HUES48 (cell line): ENCODE results near the gene IL22RA1.

Experiments used
- H3K27ac ChIP-seq: one replicate; pipeline ENCODE4 v1.7.0; 2013; ENCODE audit warnings: low read depth, low read length, inconsistent platforms
- H3K27me3 ChIP-seq: 2 replicates; pipeline ENCODE4 v1.6.1; 2013; ENCODE audit warnings: mild to moderate bottlenecking, low read length; ENCODE audit not compliant: control insufficient read depth, insufficient read depth
- H3K36me3 ChIP-seq: 2 replicates; pipeline ENCODE4 v1.6.1; 2013; ENCODE audit warnings: low read length; ENCODE audit not compliant: control insufficient read depth, insufficient read depth
- H3K4me1 ChIP-seq: 2 replicates; pipeline ENCODE4 v1.6.1; 2013; ENCODE audit warnings: mild to moderate bottlenecking, low read length; ENCODE audit not compliant: control insufficient read depth, insufficient read depth
- H3K4me3 ChIP-seq: 2 replicates; pipeline ENCODE4 v1.5.1; 2013; ENCODE audit warnings: mild to moderate bottlenecking, low read depth, low read length
- H3K9ac ChIP-seq: 2 replicates; pipeline ENCODE4 v1.6.1; 2013; ENCODE audit warnings: mild to moderate bottlenecking, low read depth, low read length, moderate library complexity
- H3K9me3 ChIP-seq: 2 replicates; pipeline ENCODE4 v1.6.1; 2013; ENCODE audit warnings: low read length; ENCODE audit not compliant: control insufficient read depth, insufficient read depth

Gene IL22RA1

DNA sequence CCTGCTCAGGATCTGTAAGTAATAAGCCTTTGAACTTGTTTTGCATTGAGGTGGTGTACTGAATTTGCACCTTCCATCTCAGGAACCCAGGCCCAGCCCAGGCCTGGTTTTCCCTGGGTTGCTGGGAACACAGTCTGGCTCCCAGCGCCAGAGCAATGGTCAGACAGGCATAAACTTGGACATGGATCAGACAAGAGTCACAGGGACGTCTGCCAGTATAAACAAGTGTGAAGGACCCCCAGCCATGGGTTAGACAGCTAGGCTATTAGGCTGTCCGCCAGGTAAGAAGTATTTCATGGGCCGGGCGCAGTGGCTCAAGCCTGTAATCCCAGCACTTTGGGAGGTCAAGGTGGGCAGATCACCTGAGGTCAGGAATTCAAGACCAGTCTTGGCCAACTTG lies 38.7 kb upstream of the IL22RA1 start:
- Histone ChIP-seq H3K9me3 (no peaks in the 10 kb centered on the region), H3K4me3 (no peak overlapping the region), H3K27ac (no peak overlapping the region), H3K9ac (no peak overlapping the region), H3K27me3 (no peaks in the 10 kb centered on the region), H3K36me3 (peaks cover 5% of the 10 kb centered on the region), H3K4me1 (peaks cover 7% of the 10 kb centered on the region; the same call in 1 of the 2 replicates)

GRCh38 chr1:24180676-24181075 lies 37.7 kb upstream of the IL22RA1 start:
- no peak overlapping the region for H3K9ac ChIP-seq
- H3K27me3 ChIP-seq, result no peaks in the 10 kb centered on the region
- H3K9me3 ChIP-seq, result no peaks in the 10 kb centered on the region
- no peak overlapping the region for H3K4me3 ChIP-seq
- H3K27ac ChIP-seq, result no peak overlapping the region
- H3K4me1 ChIP-seq, result peaks cover 4% of the 10 kb centered on the region; the same call in 1 of the 2 replicates
- peaks cover 5% of the 10 kb centered on the region for H3K36me3 ChIP-seq

DNA sequence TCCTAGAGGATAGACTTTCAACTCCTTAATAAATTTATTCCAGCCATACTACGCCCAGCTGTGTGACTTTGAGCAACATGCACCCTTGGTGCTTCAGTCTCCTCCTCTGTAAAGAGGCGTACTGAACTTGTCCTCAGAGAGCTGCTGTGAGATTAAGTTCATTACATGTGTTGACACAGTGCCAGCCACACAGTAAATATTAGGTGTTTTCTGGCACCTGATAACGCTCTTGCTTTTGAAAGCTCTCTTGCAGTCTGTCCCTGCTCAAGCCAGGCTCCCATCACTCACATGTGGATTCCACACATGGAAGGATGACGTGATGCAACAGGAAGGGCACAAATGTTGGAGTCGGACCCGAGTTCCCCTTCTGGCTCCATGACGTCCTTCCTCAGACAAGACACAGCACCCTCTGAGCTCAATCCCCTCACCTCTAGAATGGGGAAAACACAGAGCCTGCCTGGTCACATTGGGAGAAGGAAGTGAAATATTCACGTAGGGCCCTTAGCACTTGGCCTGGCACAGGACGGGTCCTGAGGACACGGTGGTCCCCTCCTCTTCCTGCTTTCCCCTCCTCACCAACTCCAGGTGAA lies 36.4 kb upstream of the IL22RA1 start:
- Histone ChIP-seq H3K27me3 (no peaks in the 10 kb centered on the region), H3K36me3 (peaks cover 5% of the 10 kb centered on the region), H3K4me1 (peaks cover 4% of the 10 kb centered on the region; the same call in 1 of the 2 replicates), H3K9ac (no peak overlapping the region), H3K9me3 (no peaks in the 10 kb centered on the region), H3K4me3 (no peak overlapping the region), H3K27ac (no peak overlapping the region)

DNA sequence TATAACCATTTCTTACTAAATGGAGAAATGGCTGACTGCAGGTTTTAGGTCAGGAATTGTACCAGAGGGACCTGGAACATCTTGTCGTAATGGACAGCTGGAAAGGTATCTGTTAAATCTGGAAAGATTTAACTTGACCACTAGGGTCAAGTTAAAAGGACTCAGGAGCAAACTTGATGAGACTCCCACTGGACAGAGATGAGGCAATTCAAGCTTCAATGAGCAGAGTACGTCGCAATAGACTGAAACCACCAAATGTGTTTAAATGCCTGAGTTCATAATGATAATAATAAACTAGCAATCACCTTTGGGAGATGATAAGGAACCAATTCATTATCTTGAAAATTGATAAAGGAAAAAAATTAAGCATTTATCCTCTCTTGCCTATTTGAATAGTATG lies 35.5 kb upstream of the IL22RA1 start:
- H3K27ac ChIP-seq, result no peak overlapping the region
- H3K4me3 ChIP-seq, result no peak overlapping the region
- H3K9ac ChIP-seq, result no peak overlapping the region
- peaks cover 5% of the 10 kb centered on the region for H3K36me3 ChIP-seq
- H3K27me3 ChIP-seq, result no peaks in the 10 kb centered on the region
- H3K4me1 ChIP-seq, result peaks cover 4% of the 10 kb centered on the region; the same call in 1 of the 2 replicates
- H3K9me3 ChIP-seq, result no peaks in the 10 kb centered on the region

DNA sequence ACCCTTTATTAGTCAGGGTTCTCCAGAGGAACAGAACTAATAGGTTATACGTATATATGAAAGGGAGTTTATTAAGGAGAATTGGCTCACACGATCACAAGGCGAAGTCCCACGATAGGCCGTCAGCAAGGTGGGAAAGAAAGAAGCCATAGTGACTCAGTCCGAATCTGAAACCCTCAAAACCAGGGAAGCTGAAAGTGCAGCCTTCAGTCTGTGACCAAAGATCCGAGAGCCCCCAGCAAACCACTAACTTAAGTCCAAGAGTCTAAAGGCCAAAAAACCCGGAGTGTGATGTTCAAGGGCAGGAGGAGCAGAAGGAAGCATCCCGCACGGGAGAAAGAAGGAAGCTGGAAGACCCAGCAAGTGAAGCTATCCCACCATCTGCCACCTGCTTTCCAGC lies 34.2 kb upstream of the IL22RA1 start:
- Histone ChIP-seq H3K9ac (no peak overlapping the region), H3K27me3 (no peaks in the 10 kb centered on the region), H3K36me3 (peaks cover 11% of the 10 kb centered on the region), H3K4me1 (peaks cover 4% of the 10 kb centered on the region; the same call in 1 of the 2 replicates), H3K9me3 (no peaks in the 10 kb centered on the region), H3K4me3 (no peak overlapping the region), H3K27ac (no peak overlapping the region)

DNA sequence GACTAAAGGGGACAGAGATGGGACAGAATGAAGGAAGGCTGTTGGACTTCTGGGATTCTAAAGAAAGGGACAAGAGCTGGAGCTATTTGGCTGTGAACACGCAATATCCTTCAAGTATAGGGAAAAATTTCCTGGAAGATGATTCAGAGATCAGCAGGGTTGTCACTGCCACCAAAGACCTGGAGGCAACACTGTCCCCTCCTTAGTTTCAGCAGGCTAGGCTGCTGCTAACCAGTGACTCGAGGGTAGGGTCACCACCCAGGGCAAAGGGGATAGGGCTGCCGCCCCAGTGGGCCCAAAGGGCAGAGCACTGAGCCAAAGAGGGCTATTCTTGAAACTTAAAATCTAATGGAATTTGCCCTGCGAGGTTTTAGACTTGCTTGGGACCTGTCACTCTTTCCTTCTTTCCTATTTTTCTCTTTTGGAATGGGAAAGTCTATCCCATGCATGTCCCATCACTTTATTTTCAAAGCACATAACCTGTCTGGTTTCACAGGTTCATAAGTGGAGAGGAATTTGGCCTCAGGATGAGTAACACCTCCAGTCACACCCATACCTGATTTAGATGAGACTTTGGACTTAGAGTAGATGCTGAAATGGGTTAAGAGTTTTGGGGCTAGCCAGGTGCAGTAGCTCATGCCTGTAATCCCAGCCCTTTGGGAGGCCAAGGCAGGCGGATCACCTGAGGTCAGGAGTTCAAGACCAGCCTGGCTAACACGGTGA lies 32.3 kb upstream of the IL22RA1 start:
- no peaks in the 10 kb centered on the region for H3K27me3 ChIP-seq
- peaks cover 4% of the 10 kb centered on the region; the same call in 1 of the 2 replicates for H3K4me1 ChIP-seq
- H3K9me3 ChIP-seq, result no peaks in the 10 kb centered on the region
- H3K4me3 ChIP-seq, result no peak overlapping the region
- H3K9ac ChIP-seq, result no peak overlapping the region
- H3K36me3 ChIP-seq, result peaks cover 11% of the 10 kb centered on the region
- H3K27ac ChIP-seq, result no peak overlapping the region

- Histone ChIP-seq H3K27ac (no peak overlapping the region), H3K36me3 (peaks cover 15% of the 10 kb centered on the region; the same call in 1 of the 2 replicates), H3K9me3 (no peaks in the 10 kb centered on the region), H3K4me3 (no peak overlapping the region), H3K27me3 (no peaks in the 10 kb centered on the region), H3K4me1 (peaks cover 4% of the 10 kb centered on the region; the same call in 1 of the 2 replicates), H3K9ac (no peak overlapping the region)
Observed at GRCh38 chr1:24173638-24174575, 31.0 kb upstream of the IL22RA1 start.

GRCh38 chr1:24172598-24172997 lies 29.7 kb upstream of the IL22RA1 start:
- Histone ChIP-seq H3K4me3 (no peak overlapping the region), H3K27ac (no peak overlapping the region), H3K36me3 (peaks cover 20% of the 10 kb centered on the region; the same call in 1 of the 2 replicates), H3K4me1 (peaks cover 4% of the 10 kb centered on the region; the same call in 1 of the 2 replicates), H3K9ac (no peak overlapping the region), H3K9me3 (no peaks in the 10 kb centered on the region), H3K27me3 (no peaks in the 10 kb centered on the region)

GRCh38 chr1:24169286-24169685 lies 26.3 kb upstream of the IL22RA1 start:
- no peak overlapping the region for H3K9ac ChIP-seq

GRCh38 chr1:24168245-24168644 lies 25.3 kb upstream of the IL22RA1 start:
- no peak overlapping the region for H3K27ac ChIP-seq
- H3K9ac ChIP-seq, result no peak overlapping the region
- H3K4me1 ChIP-seq, result no peaks in the 10 kb centered on the region
- H3K4me3 ChIP-seq, result no peak overlapping the region
- H3K36me3 ChIP-seq, result peaks cover 36% of the 10 kb centered on the region
- no peaks in the 10 kb centered on the region for H3K27me3 ChIP-seq
- H3K9me3 ChIP-seq, result no peaks in the 10 kb centered on the region

More at GRCh38 chr1:24169286-24169685, 26.3 kb upstream of the IL22RA1 start:
- H3K27ac ChIP-seq, result no peak overlapping the region
- H3K4me1 ChIP-seq, result no peaks in the 10 kb centered on the region
- no peak overlapping the region for H3K4me3 ChIP-seq
- H3K36me3 ChIP-seq, result peaks cover 36% of the 10 kb centered on the region
- no peaks in the 10 kb centered on the region for H3K27me3 ChIP-seq
- H3K9me3 ChIP-seq, result no peaks in the 10 kb centered on the region
